ENCODE measurements around the gene COQ2. TPM values are rescaled to one million over a fixed set of nuclear protein-coding genes. Genes with fewer than 3 reads are reported as not detected.

COQ2 gene
- total RNA-seq (2021) (12.6 and 15.3 TPM in 2 replicates), Bru-seq, nascent RNA (percentile 70 among the genes with signal in this experiment), BruChase-seq, experiment 1, labeled RNA remaining after a 2-hour chase (percentile 56 among the genes with signal in this experiment), BruChase-seq, experiment 2, labeled RNA remaining after a 6-hour chase (percentile 62 among the genes with signal in this experiment)
- long read RNA-seq, transcript COQ2-206 (7 exons, 1,641 nt) = major isoform, 19 of 23 reads
- long read RNA-seq, partial matches to known transcripts = 1 of 23 reads
- long read RNA-seq, other reads (novel, unspliced or antisense) = 3 of 23 reads

DNA sequence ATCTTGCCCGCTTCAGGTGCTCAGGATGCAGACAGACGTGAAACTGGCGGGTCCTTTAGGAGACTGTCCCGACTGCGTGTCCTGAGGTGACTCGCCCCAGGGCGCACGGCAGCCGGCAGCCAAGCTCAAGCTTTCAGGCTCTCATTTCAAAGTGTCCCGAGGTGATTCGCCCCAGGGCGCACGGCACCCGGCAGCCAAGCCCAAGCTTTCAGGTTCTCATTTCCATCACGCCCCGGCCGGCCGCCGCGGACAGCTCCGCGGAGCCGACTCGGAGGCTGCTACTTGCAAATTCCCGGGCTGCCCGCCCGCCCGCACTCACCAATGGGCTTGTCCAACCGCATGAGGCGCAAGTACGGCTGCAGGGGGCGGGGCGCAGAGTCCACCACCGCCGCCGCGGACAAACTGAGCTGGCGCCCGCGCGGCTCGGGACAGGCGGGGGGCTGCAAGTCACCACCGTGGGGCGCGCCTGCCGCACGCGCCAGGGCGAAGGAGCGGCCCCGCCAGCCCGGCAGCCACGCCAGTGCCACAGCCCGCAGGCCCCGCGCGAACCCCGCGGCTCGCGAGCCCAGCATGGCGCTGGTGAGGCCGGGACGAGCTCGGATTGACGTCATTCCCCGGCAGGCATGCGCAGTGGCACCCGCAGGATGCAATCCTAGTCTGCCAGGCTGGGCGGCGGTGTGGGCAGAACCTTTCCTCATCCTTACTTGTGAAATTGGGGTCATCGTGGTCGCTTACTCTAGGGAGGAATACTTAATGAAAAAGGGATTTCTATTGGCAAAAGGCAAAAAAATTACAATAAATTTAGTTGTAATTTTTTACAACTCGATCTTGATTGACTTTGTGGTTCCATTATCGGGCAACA lies at the start of gene COQ2:
Gene COQ2 (minus strand): TSS at position 606 of the 862 bp plus-strand sequence. CDS start 34 bp downstream, at position 572.
- Histone ChIP-seq H3K27me3 (replicated peaks; ENCODE audit: insufficient read depth, low read depth, low read length, poor library complexity) (no peaks in the 10 kb centered on the region), H3K4me3 (ENCODE audit: low read depth, low read length, poor library complexity, severe bottlenecking) (peak within 1 kb of the TSS; percentile 64), H3K9me3 (ENCODE audit: low read depth, low read length, poor library complexity, severe bottlenecking) (no peaks in the 10 kb centered on the region), H3K4me1 (ENCODE audit: insufficient read depth, low read length, poor library complexity, severe bottlenecking) (no peaks in the 10 kb centered on the region), H3K27ac (ENCODE audit: low read depth, low read length, poor library complexity, severe bottlenecking) (peak within 1 kb of the TSS; percentile 93), H3K36me3 (ENCODE audit: insufficient read depth, low read length, poor library complexity, severe bottlenecking) (no peaks in the 10 kb centered on the region)
- BruUV-seq (replicated peaks) = no TSS peak
- DNase-seq (ENCODE audit: low spot score) = peak; percentile 88
- POLR2A ChIA-PET (ENCODE audit: low non-redundant PET) = no interaction called here
- CTCF ChIA-PET = interaction anchor here (0.6 kb wide), 2 partner anchors 23 to 395 kb away, joined by 3 to 9 read pairs; no protein-coding TSS in a partner anchor
- intact Hi-C loops (cut with micrococcal nuclease; ENCODE audit: unreplicated experiment) = loop anchor here (10.0 kb wide), 1 partner anchor 820 kb away; no protein-coding TSS in a partner anchor
- no peak for TF ChIP-seq EZH2 (IDR thresholded peaks at IDR 0.05; ENCODE audit: borderline replicate concordance, low read depth, low read length, poor library complexity, severe bottlenecking)
- TF ChIP-seq CTCF (conservative IDR thresholded peaks at IDR 0.05; ENCODE audit: low read depth, low read length) = 0 out of 2 replicates have a peak, but pooled peaks have one; percentile 10

GRCh38 chr4:83331956-83332355 lies 47.4 kb upstream of the COQ2 start:
- H3K9me3 ChIP-seq (ENCODE audit: low read depth, low read length, poor library complexity, severe bottlenecking) = no peaks in the 10 kb centered on the region
- TF ChIP-seq CTCF (conservative IDR thresholded peaks at IDR 0.05; ENCODE audit: low read depth, low read length) (no peak), EZH2 (IDR thresholded peaks at IDR 0.05; ENCODE audit: borderline replicate concordance, low read depth, low read length, poor library complexity, severe bottlenecking) (no peak)
- intact Hi-C loops (cut with micrococcal nuclease; ENCODE audit: unreplicated experiment) = no loop called here
- no peaks in the 10 kb centered on the region for H3K4me1 ChIP-seq (ENCODE audit: insufficient read depth, low read length, poor library complexity, severe bottlenecking)
- H3K4me3 ChIP-seq (ENCODE audit: low read depth, low read length, poor library complexity, severe bottlenecking) = no peak overlapping the region
- ChIA-PET CTCF (no interaction called here), POLR2A (ENCODE audit: low non-redundant PET) (no interaction called here)
- no peak for DNase-seq (ENCODE audit: low spot score)
- no peaks in the 10 kb centered on the region for H3K27me3 ChIP-seq (replicated peaks; ENCODE audit: insufficient read depth, low read depth, low read length, poor library complexity)
- no TSS peak for BruUV-seq (replicated peaks)
- H3K27ac ChIP-seq (ENCODE audit: low read depth, low read length, poor library complexity, severe bottlenecking) = no peak overlapping the region
- H3K36me3 ChIP-seq (ENCODE audit: insufficient read depth, low read length, poor library complexity, severe bottlenecking) = no peaks in the 10 kb centered on the region

- Histone ChIP-seq H3K27ac (ENCODE audit: low read depth, low read length, poor library complexity, severe bottlenecking) (no peak overlapping the region), H3K27me3 (replicated peaks; ENCODE audit: insufficient read depth, low read depth, low read length, poor library complexity) (no peaks in the 10 kb centered on the region), H3K9me3 (ENCODE audit: low read depth, low read length, poor library complexity, severe bottlenecking) (no peaks in the 10 kb centered on the region), H3K36me3 (ENCODE audit: insufficient read depth, low read length, poor library complexity, severe bottlenecking) (no peaks in the 10 kb centered on the region), H3K4me3 (ENCODE audit: low read depth, low read length, poor library complexity, severe bottlenecking) (no peak overlapping the region), H3K4me1 (ENCODE audit: insufficient read depth, low read length, poor library complexity, severe bottlenecking) (no peaks in the 10 kb centered on the region)
- BruUV-seq (replicated peaks) = no TSS peak
- peak; percentile 6 for DNase-seq (ENCODE audit: low spot score)
- intact Hi-C loops (cut with micrococcal nuclease; ENCODE audit: unreplicated experiment) = no loop called here
- TF ChIP-seq CTCF (conservative IDR thresholded peaks at IDR 0.05; ENCODE audit: low read depth, low read length) (no peak), EZH2 (IDR thresholded peaks at IDR 0.05; ENCODE audit: borderline replicate concordance, low read depth, low read length, poor library complexity, severe bottlenecking) (no peak)
- CTCF ChIA-PET = no interaction called here
- POLR2A ChIA-PET (ENCODE audit: low non-redundant PET) = no interaction called here
Measured at GRCh38 chr4:83329521-83330110, 45.0 kb upstream of the COQ2 start.

All from A673 (cell line).